Measurements from ENCODE around the gene SDHAF4.

DNA sequence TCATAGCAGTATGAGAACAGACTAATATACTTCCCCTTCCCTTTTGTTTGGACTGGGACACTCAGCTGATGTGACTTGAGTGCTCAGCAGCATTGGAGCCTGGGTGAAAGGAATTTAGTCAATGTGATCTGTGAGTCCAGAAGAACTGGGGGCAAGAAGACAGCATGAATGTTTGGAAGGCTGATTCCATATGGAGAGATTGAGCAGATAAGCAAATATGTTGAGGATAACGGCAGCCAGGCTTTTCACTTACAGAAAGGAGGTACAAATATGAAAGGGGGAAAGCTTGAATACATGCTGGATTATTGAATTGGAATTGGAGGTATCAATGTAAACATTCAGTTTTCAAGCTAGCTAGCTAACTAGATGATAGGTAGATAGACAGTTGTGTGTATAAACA is 63.2 kb downstream of the SDHAF4 start:
- TF ChIP-seq, protein P1, sequence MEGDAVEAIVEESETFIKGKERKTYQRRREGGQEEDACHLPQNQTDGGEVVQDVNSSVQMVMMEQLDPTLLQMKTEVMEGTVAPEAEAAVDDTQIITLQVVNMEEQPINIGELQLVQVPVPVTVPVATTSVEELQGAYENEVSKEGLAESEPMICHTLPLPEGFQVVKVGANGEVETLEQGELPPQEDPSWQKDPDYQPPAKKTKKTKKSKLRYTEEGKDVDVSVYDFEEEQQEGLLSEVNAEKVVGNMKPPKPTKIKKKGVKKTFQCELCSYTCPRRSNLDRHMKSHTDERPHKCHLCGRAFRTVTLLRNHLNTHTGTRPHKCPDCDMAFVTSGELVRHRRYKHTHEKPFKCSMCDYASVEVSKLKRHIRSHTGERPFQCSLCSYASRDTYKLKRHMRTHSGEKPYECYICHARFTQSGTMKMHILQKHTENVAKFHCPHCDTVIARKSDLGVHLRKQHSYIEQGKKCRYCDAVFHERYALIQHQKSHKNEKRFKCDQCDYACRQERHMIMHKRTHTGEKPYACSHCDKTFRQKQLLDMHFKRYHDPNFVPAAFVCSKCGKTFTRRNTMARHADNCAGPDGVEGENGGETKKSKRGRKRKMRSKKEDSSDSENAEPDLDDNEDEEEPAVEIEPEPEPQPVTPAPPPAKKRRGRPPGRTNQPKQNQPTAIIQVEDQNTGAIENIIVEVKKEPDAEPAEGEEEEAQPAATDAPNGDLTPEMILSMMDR (IDR thresholded peaks at IDR 0.05; ENCODE audit: insufficient read depth, low read length, poor library complexity, severe bottlenecking): no peak
- no peak for TF ChIP-seq EZH2phosphoT487 (conservative IDR thresholded peaks at IDR 0.05; ENCODE audit: low read length)

All from SU-DHL-6 (cell line).